ENCODE results near the gene HCFC2.
"Not testable (repeated sequence)": the region's sequence is repeated elsewhere in the genome, so short reads cannot be mapped to it uniquely, and the experiment has no call there.

The HCFC2 gene

GRCh38 chr12:104058802-104059201, 5.5 kb upstream of the HCFC2 start:
- no peak for DNase-seq

GRCh38 chr12:104059963-104060362, 4.4 kb upstream of the HCFC2 start:
- no peak for DNase-seq

- no peak for DNase-seq
These were observed 3.5 kb upstream of the HCFC2 start for GRCh38 chr12:104060791-104061190.

- no peak for DNase-seq
These were observed 660 bp upstream of the HCFC2 start for GRCh38 chr12:104063712-104064030.

GRCh38 chr12:104064842-104065427, 604 bp downstream of the HCFC2 start:
- DNase-seq = no peak

- no peak for DNase-seq
These were observed 7.8 kb downstream of the HCFC2 start for GRCh38 chr12:104072099-104072498.

GRCh38 chr12:104073699-104074098, 9.4 kb downstream of the HCFC2 start:
- DNase-seq = no peak

- DNase-seq = no peak
These were observed 14.7 kb downstream of the HCFC2 start for GRCh38 chr12:104079024-104079423.

- DNase-seq = no peak
These were observed 16.4 kb downstream of the HCFC2 start for GRCh38 chr12:104080764-104081163.

- DNase-seq = no peak
These were observed 19.6 kb downstream of the HCFC2 start for GRCh38 chr12:104083769-104084475.

- no peak for DNase-seq
These were observed 26.4 kb downstream of the HCFC2 start for GRCh38 chr12:104090685-104091084.

- DNase-seq = no peak
These were observed 26.8 kb downstream of the HCFC2 start for GRCh38 chr12:104091136-104091535.

- no peak for DNase-seq
These were observed 30.0 kb downstream of the HCFC2 start for GRCh38 chr12:104094284-104094683.

- no peak for DNase-seq
These were observed 31.0 kb downstream of the HCFC2 start for GRCh38 chr12:104095289-104095688.

GRCh38 chr12:104097954-104098353, 33.6 kb downstream of the HCFC2 start:
- DNase-seq = no peak

- no peak for DNase-seq
These were observed 41.1 kb downstream of the HCFC2 start for GRCh38 chr12:104105461-104105860.

- no peak for DNase-seq
These were observed 42.6 kb downstream of the HCFC2 start for GRCh38 chr12:104106965-104107364.

- DNase-seq = peak; percentile 75
These were observed 44.6 kb downstream of the HCFC2 start for GRCh38 chr12:104108755-104109445.

GRCh38 chr12:104109446-104110271, 45.3 kb downstream of the HCFC2 start:
- DNase-seq = no peak

GRCh38 chr12:104114834-104115586, 50.7 kb downstream of the HCFC2 start:
- not testable (repeated sequence) for DNase-seq

- DNase-seq = no peak
These were observed 51.2 kb downstream of the HCFC2 start for GRCh38 chr12:104115587-104115975.

GRCh38 chr12:104121001-104121400, 56.7 kb downstream of the HCFC2 start:
- DNase-seq = no peak

- DNase-seq = no peak
These were observed 58.0 kb downstream of the HCFC2 start for GRCh38 chr12:104122298-104122697.
